Thyroid gland (tissue), 4 donors: ENCODE measurements around the gene JMJD6. TPM values are rescaled to one million over a fixed set of nuclear protein-coding genes. Genes with fewer than 3 reads are reported as not detected.
"Not testable (repeated sequence)": the region's sequence is repeated elsewhere in the genome, so short reads cannot be mapped to it uniquely, and the experiment has no call there.

Experiments used
- DNase-seq, 2 donors: peaks; one replicate each; pipeline ENCODE4 v3.0.0-alpha.2; 2019
- H3K27ac ChIP-seq, 3 donors: fragments of 200-600 bp; sonication (generic); 1 replicate in 2 of 3; 2 replicates in 1 of 3; pipeline ENCODE4 v1.5.1; 2016 to 2019; ENCODE audit warnings: mild to moderate bottlenecking in 1 of 3, moderate library complexity in 1 of 3
- H3K27me3 ChIP-seq: fragments of 200-600 bp; sonication (generic); one replicate; pipeline ENCODE4 v1.5.1; 2019
- H3K36me3 ChIP-seq, 2 donors: fragments of 200-600 bp; sonication (generic); one replicate each; pipeline ENCODE4 v1.5.1; 2016 to 2019
- H3K4me1 ChIP-seq, 2 donors: fragments of 200-600 bp; sonication (generic); one replicate each; pipeline ENCODE4 v1.5.1; 2017 to 2019
- H3K4me3 ChIP-seq, 3 donors: fragments of 200-600 bp; sonication (generic); replicated peaks in 1 of 3; 1 replicate in 2 of 3; 2 replicates in 1 of 3; pipeline ENCODE4 v1.5.1; 2016; ENCODE audit warnings: mild to moderate bottlenecking in 1 of 3
- H3K9me3 ChIP-seq: fragments of 200-600 bp; sonication (generic); one replicate; pipeline ENCODE4 v1.5.1; 2017
- CTCF ChIP-seq, 6 experiments: fragments of 200-600 bp in 3 of 6; fragments of 450-650 bp in 3 of 6; sonication (generic) in 3 of 6; IDR thresholded peaks; one replicate each; pipeline ENCODE4 v1.5.1; 2016 to 2019; ENCODE audit warnings: antibody characterized with exemption in 6 of 6, mild to moderate bottlenecking in 2 of 6, inconsistent platforms in 1 of 6, moderate library complexity in 1 of 6
- POLR2A ChIP-seq, 2 donors: fragments of 450-650 bp; IDR thresholded peaks; one replicate each; pipeline ENCODE4 v1.6.1; 2017; ENCODE audit warnings: antibody characterized with exemption in 2 of 2, mild to moderate bottlenecking in 2 of 2, moderate library complexity in 1 of 2
- WGBS, 2 donors: methylation state at CpG; one replicate each; pipeline ENCODE4 v1.1.5; 2017; 5-methylcytosine and 5-hydroxymethylcytosine counted together
- intact Hi-C: fragments of 100-400 bp; cut with DNase I; formaldehyde crosslinking; loops from one replicate; pipeline ENCODE4 v1.15.1; 2023
- total RNA-seq, 4 donors: library from RNA; depleted of rRNA; stranded (reverse); fragments of >200 nt; gene quantifications; one replicate each; pipeline ENCODE4 v1.2.3, GENCODE V29; 2016

Gene JMJD6
- total RNA-seq, 4 donors from 2014 or later, result 12.2 to 24.2 (median 20.7) TPM

DNA sequence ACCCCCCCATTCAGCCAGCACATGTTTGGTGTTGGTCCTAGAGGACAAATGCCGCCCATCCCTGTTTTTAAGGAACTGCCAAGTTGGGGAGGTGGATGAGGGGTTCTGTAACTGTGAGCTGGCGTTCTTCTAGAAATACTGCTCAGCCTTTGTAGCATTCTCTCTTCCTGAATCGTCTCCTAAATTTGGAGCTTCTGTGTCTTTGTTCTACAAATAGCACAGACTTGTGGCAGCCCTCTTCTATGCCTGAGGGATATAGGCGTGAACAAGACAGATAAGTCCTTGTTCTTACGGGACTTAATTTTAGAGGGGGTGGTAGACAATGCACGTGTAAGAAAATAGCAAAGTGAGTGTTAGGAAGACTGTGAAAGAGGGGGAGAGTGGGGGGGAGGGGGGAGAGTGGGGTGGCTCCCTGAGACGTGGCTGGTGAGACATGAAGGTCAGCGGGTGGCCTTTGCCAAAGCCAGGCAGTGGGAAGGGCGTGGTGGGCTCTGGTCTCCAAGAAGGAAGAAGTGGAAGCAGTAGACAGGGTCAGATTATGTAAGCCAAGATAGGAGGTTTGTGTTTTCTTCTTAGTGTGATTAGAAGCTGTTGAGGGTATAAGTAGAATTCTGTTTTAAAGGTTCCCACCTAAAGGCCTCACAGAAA is 21.4 kb upstream of the JMJD6 start:
- Histone ChIP-seq H3K27ac (no peak overlapping the region), H3K27me3 (no peaks in the 10 kb centered on the region), H3K4me1 (no peaks in the 10 kb centered on the region), H3K36me3 (peaks cover 12 to 27% of the 10 kb centered on the region in 2 donors), H3K4me3 (no peak overlapping the region), H3K9me3 (no peaks in the 10 kb centered on the region)
- intact Hi-C loops, result no loop called here
- TF ChIP-seq CTCF (IDR thresholded peaks at IDR 0.05) (no peak), POLR2A (IDR thresholded peaks at IDR 0.05) (no peak)
- 79 to 87% methylated on average over 9 of the region's 9 CpGs for WGBS, 2 donors
- DNase-seq, result no peak

DNA sequence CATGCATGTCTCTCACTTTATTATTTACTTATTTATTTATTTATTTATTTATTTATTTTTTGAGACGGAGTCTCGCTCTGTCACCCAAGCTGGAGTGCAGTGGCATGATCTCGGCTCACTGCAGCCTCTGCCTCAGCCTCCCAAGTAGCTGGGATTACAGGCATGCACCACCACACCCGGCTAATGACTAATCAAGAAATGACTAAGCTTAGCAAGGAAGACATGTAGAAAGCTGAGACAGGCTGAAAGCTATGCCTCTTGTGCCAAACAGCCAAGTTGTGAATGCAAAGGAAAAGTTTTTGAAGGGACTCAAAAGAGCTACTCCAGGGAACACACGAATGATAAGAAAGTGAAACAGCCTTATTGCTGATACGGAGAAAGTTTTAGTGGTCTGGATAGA is 19.4 kb upstream of the JMJD6 start:
- H3K27ac ChIP-seq, H3K4me1 ChIP-seq, H3K4me3 ChIP-seq, H3K9me3 ChIP-seq, intact Hi-C loops, H3K27me3 ChIP-seq, DNase-seq: not testable (repeated sequence)
- WGBS, 2 donors, result 94 to 96% methylated on average over 6 of the region's 6 CpGs
- peaks cover 16 to 36% of the 10 kb centered on the region in 2 donors for H3K36me3 ChIP-seq

DNA sequence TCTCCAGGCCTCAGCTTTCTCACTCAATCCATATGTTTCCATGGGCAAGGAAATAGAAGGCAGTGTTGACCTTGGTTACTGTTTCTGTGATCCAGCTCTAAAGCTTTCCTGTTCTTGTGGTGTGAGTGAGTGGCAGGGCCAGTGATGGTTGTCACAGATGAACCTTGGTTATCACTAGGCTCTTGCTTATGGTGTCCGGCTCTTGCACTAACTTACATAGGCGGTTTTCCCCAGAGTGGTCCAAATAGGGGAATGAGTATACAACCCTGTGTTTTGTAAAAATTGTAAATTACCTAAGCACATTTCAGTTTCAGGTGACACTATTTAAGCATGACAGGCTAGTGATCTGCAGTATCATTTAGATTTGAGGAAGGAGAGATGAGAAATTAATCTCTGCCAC is 18.3 kb upstream of the JMJD6 start:
- peaks cover 16 to 36% of the 10 kb centered on the region in 2 donors for H3K36me3 ChIP-seq
- no peaks in the 10 kb centered on the region for H3K9me3 ChIP-seq
- no peak overlapping the region for H3K4me3 ChIP-seq
- no peak for TF ChIP-seq POLR2A (IDR thresholded peaks at IDR 0.05)
- TF ChIP-seq CTCF (IDR thresholded peaks at IDR 0.05), result no peak
- H3K4me1 ChIP-seq, result no peaks in the 10 kb centered on the region
- 100% methylated on average over 2 of the region's 2 CpGs for WGBS, 2 donors
- no peak overlapping the region for H3K27ac ChIP-seq
- H3K27me3 ChIP-seq, result no peaks in the 10 kb centered on the region
- intact Hi-C loops, result no loop called here
- DNase-seq, result no peak

GRCh38 chr17:76742958-76743357 is 16.6 kb upstream of the JMJD6 start:
- intact Hi-C loops, result no loop called here
- Histone ChIP-seq H3K4me1 (peaks cover 8 to 10% of the 10 kb centered on the region in 2 donors), H3K27ac (no peak overlapping the region), H3K36me3 (peaks cover 16 to 36% of the 10 kb centered on the region in 2 donors), H3K4me3 (no peak overlapping the region), H3K9me3 (no peaks in the 10 kb centered on the region), H3K27me3 (no peaks in the 10 kb centered on the region)
- TF ChIP-seq CTCF (IDR thresholded peaks at IDR 0.05) (no peak), POLR2A (IDR thresholded peaks at IDR 0.05) (no peak)
- no peak for DNase-seq

DNA sequence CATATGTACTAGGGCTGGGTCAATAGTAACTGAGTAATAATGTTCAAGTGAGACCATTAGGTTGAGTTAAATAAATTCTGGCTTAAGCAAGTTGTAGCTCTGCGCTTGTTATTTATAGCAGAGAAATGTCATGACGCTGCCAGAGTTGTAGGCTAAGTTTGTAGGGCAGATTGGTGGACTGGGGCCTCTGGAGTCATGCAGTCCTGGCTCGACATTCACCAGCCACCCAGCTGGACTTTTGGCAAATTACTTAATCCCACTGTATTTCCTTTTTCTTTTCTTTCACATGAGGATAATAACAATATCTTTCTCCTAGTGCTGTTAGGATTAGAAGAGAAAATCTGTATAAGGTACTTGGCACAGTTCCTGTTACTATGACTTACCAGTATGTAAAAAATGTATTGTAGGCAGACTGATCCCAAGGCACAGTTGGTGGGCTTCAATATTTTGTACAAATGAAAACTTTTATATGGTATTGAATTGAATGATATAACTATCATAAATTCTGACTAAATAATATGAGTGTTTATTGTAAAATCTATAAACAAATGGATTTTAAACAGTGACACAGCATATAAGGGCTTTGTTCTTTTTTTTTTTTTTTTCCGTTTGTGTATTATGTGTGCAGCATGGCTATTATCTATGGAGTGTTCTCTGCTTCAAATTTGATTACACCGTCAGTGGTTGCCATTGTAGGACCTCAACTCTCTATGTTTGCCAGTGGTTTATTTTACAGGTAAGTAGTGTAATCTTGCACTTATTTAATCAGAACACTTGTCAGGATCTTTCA is 14.1 kb upstream of the JMJD6 start:
- intact Hi-C loops, result no loop called here
- no peak overlapping the region for H3K27ac ChIP-seq
- no peak for DNase-seq
- H3K9me3 ChIP-seq, result no peaks in the 10 kb centered on the region
- H3K36me3 ChIP-seq, result peaks cover 20 to 27% of the 10 kb centered on the region in 2 donors
- TF ChIP-seq CTCF (IDR thresholded peaks at IDR 0.05) (no peak), POLR2A (IDR thresholded peaks at IDR 0.05) (no peak)
- WGBS, 2 donors, result 74 to 82% methylated on average over 5 of the region's 5 CpGs
- peaks cover 10 to 13% of the 10 kb centered on the region in 2 donors for H3K4me1 ChIP-seq
- no peaks in the 10 kb centered on the region for H3K27me3 ChIP-seq
- no peak overlapping the region for H3K4me3 ChIP-seq

DNA sequence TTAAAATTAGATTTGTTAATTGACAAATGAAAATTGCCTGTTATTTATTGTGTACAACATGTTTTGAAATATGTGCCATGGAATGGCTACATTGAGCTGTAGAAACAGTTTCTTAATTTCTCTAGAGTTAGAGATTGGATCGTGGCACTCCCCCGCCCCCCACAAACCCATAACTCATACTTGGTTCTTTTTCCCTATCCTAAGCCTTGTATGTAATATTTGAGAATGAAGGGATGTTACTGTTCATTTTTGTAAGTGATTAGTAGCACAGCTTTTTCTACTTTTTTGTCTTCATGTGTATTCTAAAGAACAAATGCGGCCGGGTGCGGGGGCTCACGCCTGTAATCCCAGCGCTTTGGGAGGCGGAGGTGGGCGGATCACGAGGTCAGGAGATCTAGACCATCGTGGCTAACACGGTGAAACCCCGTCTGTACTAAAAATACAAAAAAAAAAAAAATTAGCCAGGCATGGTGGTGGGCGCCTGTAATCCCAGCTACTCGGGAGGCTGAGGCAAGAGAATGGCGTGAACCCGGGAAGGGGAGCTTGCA is 13.2 kb upstream of the JMJD6 start:
- H3K27me3 ChIP-seq, DNase-seq, H3K27ac ChIP-seq, intact Hi-C loops, H3K9me3 ChIP-seq, H3K4me3 ChIP-seq: not testable (repeated sequence)
- 90 to 91% methylated on average over 17 of the region's 17 CpGs for WGBS, 2 donors
- Histone ChIP-seq H3K4me1 (peaks cover 19 to 21% of the 10 kb centered on the region in 2 donors), H3K36me3 (peaks cover 24% of the 10 kb centered on the region in 2 donors)
